OCI-LY7 (cell line): Measurements from ENCODE around the gene MPI.

Experiments used
- CTCF ChIP-seq: fragments of 200-600 bp; sonication (generic); conservative IDR thresholded peaks from 2 replicates; pipeline ENCODE4 v1.5.1; 2014; ENCODE audit warnings: mild to moderate bottlenecking, antibody characterized with exemption, low read length, moderate library complexity, mixed read lengths
- EZH2phosphoT487 ChIP-seq: fragments of 200-600 bp; sonication (generic); IDR thresholded peaks from 2 replicates; pipeline ENCODE4 v1.6.1; 2018; ENCODE audit warnings: low read depth, borderline replicate concordance, mild to moderate bottlenecking, mixed run types, antibody characterized with exemption, low read length, moderate library complexity, mixed read lengths

- no peak for TF ChIP-seq CTCF
- TF ChIP-seq EZH2phosphoT487: no peak
Observed at GRCh38 chr15:74892931-74893330, 3.1 kb downstream of the MPI start.
